H9 (cell line): Measurements from ENCODE around the gene SLC30A1. TPM values are rescaled to one million over a fixed set of nuclear protein-coding genes. Genes with fewer than 3 reads are reported as not detected.

Experiments used
- DNase-seq: peaks from one replicate; pipeline ENCODE4 v3.0.0-alpha.2; 2017
- H2AFZ ChIP-seq: one replicate; pipeline ENCODE4 v1.6.1; 2013; ENCODE audit warnings: mild to moderate bottlenecking, low read length, control low read depth, moderate library complexity
- H2AK5ac ChIP-seq: 2 replicates; pipeline ENCODE4 v1.6.1; 2013; ENCODE audit warnings: low read length, control low read depth, mixed read lengths; ENCODE audit not compliant: insufficient read length
- H2BK120ac ChIP-seq: one replicate; pipeline ENCODE4 v1.6.1; 2013; ENCODE audit warnings: low read depth, mild to moderate bottlenecking, low read length, control low read depth, inconsistent platforms; ENCODE audit not compliant: poor library complexity, severe bottlenecking
- H2BK12ac ChIP-seq: 2 replicates; pipeline ENCODE4 v1.6.1; 2013; ENCODE audit warnings: low read length, control low read depth, mixed read lengths, low read depth; ENCODE audit not compliant: insufficient read length
- H2BK15ac ChIP-seq: 2 replicates; pipeline ENCODE4 v1.6.1; 2013; ENCODE audit warnings: low read depth, low read length, control low read depth
- H2BK20ac ChIP-seq: one replicate; pipeline ENCODE4 v1.6.1; 2013; ENCODE audit warnings: low read depth, mild to moderate bottlenecking, low read length, control low read depth, inconsistent platforms; ENCODE audit not compliant: poor library complexity, severe bottlenecking
- H2BK5ac ChIP-seq: 2 replicates; pipeline ENCODE4 v1.6.1; 2013; ENCODE audit warnings: low read length, control low read depth, mixed read lengths; ENCODE audit not compliant: insufficient read length
- H3K14ac ChIP-seq: 2 replicates; pipeline ENCODE4 v1.6.1; 2013; ENCODE audit warnings: low read length, control low read depth; ENCODE audit not compliant: insufficient read depth
- H3K18ac ChIP-seq: 2 replicates; pipeline ENCODE4 v1.6.1; 2013; ENCODE audit warnings: low read depth, mild to moderate bottlenecking, mixed read lengths, low read length, control low read depth; ENCODE audit not compliant: insufficient read length
- H3K23ac ChIP-seq: 2 replicates; pipeline ENCODE4 v1.6.1; 2013; ENCODE audit warnings: low read length, control low read depth, mixed read lengths, low read depth; ENCODE audit not compliant: insufficient read length
- H3K23me2 ChIP-seq: 2 replicates; pipeline ENCODE4 v1.6.1; 2013; ENCODE audit warnings: low read depth, mild to moderate bottlenecking, mixed read lengths, low read length, control low read depth; ENCODE audit not compliant: insufficient read length, poor library complexity, severe bottlenecking
- H3K27ac ChIP-seq: 2 replicates; pipeline ENCODE4 v1.5.1; 2013; ENCODE audit warnings: low read length, control low read depth, mixed read lengths, low read depth; ENCODE audit not compliant: insufficient read length
- H3K27me3 ChIP-seq: 2 replicates; pipeline ENCODE4 v1.6.1; 2013; ENCODE audit warnings: low read length, control low read depth, inconsistent platforms; ENCODE audit not compliant: insufficient read depth
- H3K4ac ChIP-seq: 2 replicates; pipeline ENCODE4 v1.6.1; 2013; ENCODE audit warnings: low read depth, mild to moderate bottlenecking, control low read depth, inconsistent platforms, low read length, moderate library complexity
- H3K4me1 ChIP-seq: 2 replicates; pipeline ENCODE4 v1.6.1; 2013; ENCODE audit warnings: low read length, control low read depth, inconsistent platforms; ENCODE audit not compliant: insufficient read depth
- H3K4me2 ChIP-seq: 2 replicates; pipeline ENCODE4 v1.6.1; 2013; ENCODE audit warnings: low read length, control low read depth, mixed read lengths; ENCODE audit not compliant: insufficient read length, insufficient read depth
- H3K56ac ChIP-seq: 2 replicates; pipeline ENCODE4 v1.6.1; 2013; ENCODE audit warnings: low read depth, mild to moderate bottlenecking, mixed read lengths, low read length, control low read depth; ENCODE audit not compliant: insufficient read length
- H3K79me1 ChIP-seq: 2 replicates; pipeline ENCODE4 v1.6.1; 2013; ENCODE audit warnings: low read depth, mild to moderate bottlenecking, moderate library complexity, low read length, control low read depth, inconsistent platforms; ENCODE audit not compliant: insufficient read depth, poor library complexity, severe bottlenecking
- H3K79me2 ChIP-seq: 2 replicates; pipeline ENCODE4 v1.6.1; 2013; ENCODE audit warnings: low read length, control low read depth, inconsistent platforms; ENCODE audit not compliant: insufficient read depth
- H3K9ac ChIP-seq: 2 replicates; pipeline ENCODE4 v1.6.1; 2013; ENCODE audit warnings: low read length, control low read depth, mixed read lengths; ENCODE audit not compliant: insufficient read length; ENCODE audit errors: extremely low read depth
- H3K9me3 ChIP-seq: one replicate; pipeline ENCODE4 v1.6.1; 2013; ENCODE audit warnings: low read depth, low read length, inconsistent platforms; ENCODE audit not compliant: control insufficient read depth
- H3T11ph ChIP-seq: one replicate; pipeline ENCODE4 v1.6.1; 2013; ENCODE audit warnings: mild to moderate bottlenecking, low read length, control low read depth, inconsistent platforms
- H4K20me1 ChIP-seq: one replicate; pipeline ENCODE4 v1.6.1; 2013; ENCODE audit not compliant: control insufficient read depth, insufficient read length, insufficient read depth
- H4K5ac ChIP-seq: 2 replicates; pipeline ENCODE4 v1.6.1; 2013; ENCODE audit warnings: low read depth, mild to moderate bottlenecking, mixed read lengths, low read length, control low read depth; ENCODE audit not compliant: insufficient read length
- H4K8ac ChIP-seq: replicated peaks from 2 replicates; pipeline ENCODE4 v1.6.1; 2013; ENCODE audit warnings: low read length, control low read depth, mixed read lengths, low read depth; ENCODE audit not compliant: insufficient read length
- H4K91ac ChIP-seq: 2 replicates; pipeline ENCODE4 v1.6.1; 2013; ENCODE audit warnings: low read depth, mild to moderate bottlenecking, moderate library complexity, mixed read lengths, low read length, control low read depth; ENCODE audit not compliant: insufficient read length
- H3K27ac Mint-ChIP-seq, 3 experiments: 2 replicates in 2 of 3; 3 replicates in 1 of 3; pipeline ENCODE4 v1.8.0; 2020 to 2021; ENCODE audit warnings: mixed read lengths in 3 of 3, mild to moderate bottlenecking in 1 of 3, moderate library complexity in 1 of 3
- H3K27me3 Mint-ChIP-seq: 2 replicates; pipeline ENCODE4 v1.8.0; 2021; ENCODE audit warnings: low read depth, mild to moderate bottlenecking, moderate library complexity, mixed read lengths
- H3K36me3 Mint-ChIP-seq, 3 experiments: 2 replicates in 2 of 3; 3 replicates in 1 of 3; pipeline ENCODE4 v1.8.0; 2020 to 2021; ENCODE audit warnings: low read depth in 3 of 3, mixed read lengths in 3 of 3; ENCODE audit not compliant: insufficient read depth in 1 of 3
- H3K4me1 Mint-ChIP-seq, 2 experiments: 2 replicates each; pipeline ENCODE4 v1.8.0; 2020; ENCODE audit warnings: mixed read lengths in 2 of 2
- H3K4me3 Mint-ChIP-seq, 2 experiments: 2 replicates in 1 of 2; 3 replicates in 1 of 2; pipeline ENCODE4 v1.8.0; 2020 to 2021; ENCODE audit warnings: mild to moderate bottlenecking in 2 of 2, mixed read lengths in 2 of 2, moderate library complexity in 1 of 2
- H3K9me3 Mint-ChIP-seq, 2 experiments: 2 replicates in 1 of 2; 3 replicates in 1 of 2; pipeline ENCODE4 v1.8.0; 2020; ENCODE audit warnings: mild to moderate bottlenecking in 2 of 2, mixed read lengths in 2 of 2, moderate library complexity in 1 of 2
- WGBS: extraction: QIAGEN DNeasy Blood & Tissue Kit; methylation state at CpG from one replicate; pipeline ENCODE4 v1.1.7; 2013; ENCODE audit warnings: missing lambda C conversion rate, low lambda C conversion rate, mixed read lengths; ENCODE audit not compliant: insufficient read length; ENCODE audit errors: extremely low coverage; 5-methylcytosine and 5-hydroxymethylcytosine counted together
- total RNA-seq: library from RNA; stranded (reverse); gene quantifications from 2 replicates; pipeline ENCODE4 v1.2.1, GENCODE V29; 2021
- TF ChIP-seq, protein P1 (sequence below): fragments of 200-600 bp; sonication (generic); conservative IDR thresholded peaks from 3 replicates; pipeline ENCODE4 v1.8.0; 2021; ENCODE audit warnings: antibody characterized with exemption, mild to moderate bottlenecking

SLC30A1 gene
- total RNA-seq, 1 experiment from 2014 or later: 17.1 TPM

GRCh38 chr1:211610779-211611556 is 32.0 kb upstream of the SLC30A1 start:
- no peaks in the 10 kb centered on the region for H3K9me3 Mint-ChIP-seq
- H3K4me1 Mint-ChIP-seq: peaks cover 0 to 17% of the 10 kb centered on the region in 2 experiments; a peak in 2 of 4 replicates
- Histone ChIP-seq H3K18ac (no peak overlapping the region), H3K9me3 (no peaks in the 10 kb centered on the region), H4K5ac (no peak overlapping the region), H3T11ph (no peak overlapping the region), H2BK15ac (no peak overlapping the region), H4K91ac (no peak overlapping the region), H3K56ac (no peak overlapping the region), H3K79me1 (no peaks in the 10 kb centered on the region), H3K27ac (no peak overlapping the region), H4K8ac (no peak overlapping the region), H3K27me3 (no peaks in the 10 kb centered on the region), H2AFZ (no peak overlapping the region), H3K14ac (no peak overlapping the region), H3K4me1 (no peaks in the 10 kb centered on the region), H2BK5ac (no peak overlapping the region), H3K9ac (no peak overlapping the region), H2BK120ac (no peak overlapping the region), H3K4me2 (no peak overlapping the region), H2BK20ac (no peak overlapping the region), H3K23me2 (no peaks in the 10 kb centered on the region), H3K79me2 (no peaks in the 10 kb centered on the region), H3K23ac (no peak overlapping the region), H3K4ac (no peak overlapping the region), H4K20me1 (no peaks in the 10 kb centered on the region), H2BK12ac (no peak overlapping the region), H2AK5ac (no peak overlapping the region)
- H3K27me3 Mint-ChIP-seq: peaks cover 2% of the 10 kb centered on the region; the same call in 1 of the 2 replicates
- TF ChIP-seq, protein P1, sequence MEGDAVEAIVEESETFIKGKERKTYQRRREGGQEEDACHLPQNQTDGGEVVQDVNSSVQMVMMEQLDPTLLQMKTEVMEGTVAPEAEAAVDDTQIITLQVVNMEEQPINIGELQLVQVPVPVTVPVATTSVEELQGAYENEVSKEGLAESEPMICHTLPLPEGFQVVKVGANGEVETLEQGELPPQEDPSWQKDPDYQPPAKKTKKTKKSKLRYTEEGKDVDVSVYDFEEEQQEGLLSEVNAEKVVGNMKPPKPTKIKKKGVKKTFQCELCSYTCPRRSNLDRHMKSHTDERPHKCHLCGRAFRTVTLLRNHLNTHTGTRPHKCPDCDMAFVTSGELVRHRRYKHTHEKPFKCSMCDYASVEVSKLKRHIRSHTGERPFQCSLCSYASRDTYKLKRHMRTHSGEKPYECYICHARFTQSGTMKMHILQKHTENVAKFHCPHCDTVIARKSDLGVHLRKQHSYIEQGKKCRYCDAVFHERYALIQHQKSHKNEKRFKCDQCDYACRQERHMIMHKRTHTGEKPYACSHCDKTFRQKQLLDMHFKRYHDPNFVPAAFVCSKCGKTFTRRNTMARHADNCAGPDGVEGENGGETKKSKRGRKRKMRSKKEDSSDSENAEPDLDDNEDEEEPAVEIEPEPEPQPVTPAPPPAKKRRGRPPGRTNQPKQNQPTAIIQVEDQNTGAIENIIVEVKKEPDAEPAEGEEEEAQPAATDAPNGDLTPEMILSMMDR: no peak
- no peaks in the 10 kb centered on the region for H3K36me3 Mint-ChIP-seq
- H3K27ac Mint-ChIP-seq: no peak overlapping the region
- DNase-seq: no peak
- no CpG with 5 or more reads among the region's 9 CpGs for WGBS
- no peak overlapping the region for H3K4me3 Mint-ChIP-seq
